GM12873 (cell line): ENCODE data around the gene RB1.

Experiments
- TF ChIP-seq, protein P1 (sequence below): IDR thresholded peaks from 2 replicates; pipeline ENCODE4 v1.5.1; 2012; ENCODE audit warnings: low read depth, mild to moderate bottlenecking, moderate library complexity, low read length, control low read depth; ENCODE audit not compliant: insufficient read depth; ENCODE audit errors: missing control alignments

The RB1 gene

DNA sequence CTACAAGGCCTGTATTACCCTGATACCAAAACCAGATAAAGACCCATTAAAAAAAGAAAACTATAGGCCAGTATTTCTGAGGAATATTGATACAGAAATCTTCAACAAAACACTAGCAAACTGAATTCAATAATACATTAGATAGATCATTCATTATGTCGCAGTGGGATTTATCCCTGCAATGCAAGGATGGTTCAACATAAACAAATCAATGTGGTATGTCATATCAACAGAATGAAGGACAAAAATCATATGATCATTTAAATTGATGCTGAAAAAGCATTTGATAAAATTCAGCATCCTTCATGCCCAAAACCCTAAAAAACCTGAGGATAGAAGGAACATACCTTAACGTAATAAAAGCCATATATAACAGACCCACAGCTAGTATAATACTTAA is 50.0 kb downstream of the RB1 start:
- TF ChIP-seq, protein P1, sequence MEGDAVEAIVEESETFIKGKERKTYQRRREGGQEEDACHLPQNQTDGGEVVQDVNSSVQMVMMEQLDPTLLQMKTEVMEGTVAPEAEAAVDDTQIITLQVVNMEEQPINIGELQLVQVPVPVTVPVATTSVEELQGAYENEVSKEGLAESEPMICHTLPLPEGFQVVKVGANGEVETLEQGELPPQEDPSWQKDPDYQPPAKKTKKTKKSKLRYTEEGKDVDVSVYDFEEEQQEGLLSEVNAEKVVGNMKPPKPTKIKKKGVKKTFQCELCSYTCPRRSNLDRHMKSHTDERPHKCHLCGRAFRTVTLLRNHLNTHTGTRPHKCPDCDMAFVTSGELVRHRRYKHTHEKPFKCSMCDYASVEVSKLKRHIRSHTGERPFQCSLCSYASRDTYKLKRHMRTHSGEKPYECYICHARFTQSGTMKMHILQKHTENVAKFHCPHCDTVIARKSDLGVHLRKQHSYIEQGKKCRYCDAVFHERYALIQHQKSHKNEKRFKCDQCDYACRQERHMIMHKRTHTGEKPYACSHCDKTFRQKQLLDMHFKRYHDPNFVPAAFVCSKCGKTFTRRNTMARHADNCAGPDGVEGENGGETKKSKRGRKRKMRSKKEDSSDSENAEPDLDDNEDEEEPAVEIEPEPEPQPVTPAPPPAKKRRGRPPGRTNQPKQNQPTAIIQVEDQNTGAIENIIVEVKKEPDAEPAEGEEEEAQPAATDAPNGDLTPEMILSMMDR: no peak

DNA sequence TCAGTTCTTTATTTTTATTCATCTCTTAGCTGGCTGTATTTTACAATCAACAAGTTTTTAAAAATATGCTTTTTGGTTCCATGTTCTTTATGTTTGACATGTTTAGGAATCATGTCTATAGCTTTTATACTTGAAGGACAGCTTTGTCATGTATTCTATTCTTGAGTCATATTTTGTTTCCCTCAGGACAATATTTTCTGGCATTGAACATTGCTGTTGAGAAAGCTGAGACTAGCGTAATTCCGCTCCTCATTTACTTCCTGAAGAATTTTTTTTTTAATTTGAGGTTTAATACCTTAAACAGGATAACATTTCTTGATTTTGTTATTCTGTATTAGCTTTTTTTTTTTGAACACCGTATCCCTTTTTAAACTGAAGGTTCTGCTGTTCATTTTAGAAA is 53.2 kb downstream of the RB1 start:
- TF ChIP-seq, protein P1: no peak

DNA sequence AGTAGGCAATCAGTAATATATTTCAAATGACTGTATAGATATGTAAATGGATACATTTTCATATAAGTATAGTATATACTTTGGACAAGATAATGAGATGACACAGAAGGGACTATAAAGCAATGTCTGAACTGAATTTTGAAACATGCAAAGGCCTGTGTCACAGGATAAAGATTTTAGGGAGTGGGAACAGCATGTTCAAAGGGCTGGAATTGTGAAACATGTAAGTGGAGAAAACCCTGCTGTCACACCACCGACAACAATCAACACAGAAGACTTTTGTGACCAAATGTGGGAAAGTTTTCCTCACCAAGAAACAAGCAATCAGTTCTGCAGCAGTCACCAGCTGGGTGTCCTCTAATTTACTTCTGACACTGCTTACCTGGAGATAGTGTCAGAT is 66.4 kb downstream of the RB1 start:
- TF ChIP-seq, protein P1: no peak

DNA sequence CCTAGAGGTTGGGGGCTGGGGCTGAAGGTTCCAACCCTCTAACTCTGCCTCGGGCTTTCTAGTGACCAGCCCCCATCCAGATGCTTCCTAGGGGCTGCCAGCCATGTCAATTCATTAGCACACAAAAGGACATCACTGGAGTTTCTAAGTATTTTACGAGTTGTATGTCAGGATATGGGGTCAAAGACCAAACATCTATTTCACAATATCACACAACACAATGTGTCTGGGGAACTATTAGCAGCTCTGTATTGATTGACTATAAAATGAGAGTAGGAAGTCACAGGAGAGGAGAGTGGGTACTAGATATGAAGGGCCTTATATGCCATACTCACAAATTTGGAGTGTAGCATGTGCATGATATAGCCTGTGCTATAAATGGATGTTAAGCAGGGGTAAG is 67.3 kb downstream of the RB1 start:
- TF ChIP-seq, protein P1: no peak

DNA sequence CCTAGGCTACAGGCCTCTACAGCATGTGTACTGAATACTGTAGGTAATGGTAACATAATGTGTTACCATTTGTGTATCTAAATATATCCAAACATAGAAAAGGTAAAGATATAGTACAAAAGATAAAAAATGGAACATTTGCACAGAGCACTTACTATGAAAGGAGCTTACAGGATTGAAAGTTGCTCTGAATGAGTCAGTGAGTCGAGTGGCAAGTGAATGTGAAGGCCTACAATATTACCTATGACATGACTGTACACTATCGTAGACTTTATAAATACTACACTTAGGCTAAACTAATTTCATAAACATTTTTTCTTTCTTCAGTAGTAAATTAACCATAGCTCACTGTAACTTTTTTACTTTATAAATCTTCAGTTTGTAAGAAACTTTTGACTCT is 74.3 kb downstream of the RB1 start:
- TF ChIP-seq, protein P1: no peak

DNA sequence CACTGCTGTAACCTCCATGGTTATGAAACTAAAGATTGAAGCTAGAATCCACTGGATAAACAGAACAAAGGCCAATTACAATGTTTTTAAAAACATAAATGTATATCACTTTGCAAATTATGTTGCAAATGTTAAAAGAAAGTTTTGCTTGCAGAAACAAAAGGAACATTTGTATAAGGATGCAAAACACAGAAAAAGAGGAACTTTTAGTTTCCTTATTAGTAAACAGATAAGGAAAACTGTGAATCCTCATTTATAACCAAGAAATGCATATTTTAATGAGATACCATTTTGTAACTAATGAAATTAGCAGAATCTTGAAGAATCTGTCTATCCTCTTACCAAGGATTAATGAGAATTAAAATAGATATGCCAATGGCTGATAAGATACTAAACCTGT is 77.0 kb downstream of the RB1 start:
- TF ChIP-seq, protein P1: no peak

DNA sequence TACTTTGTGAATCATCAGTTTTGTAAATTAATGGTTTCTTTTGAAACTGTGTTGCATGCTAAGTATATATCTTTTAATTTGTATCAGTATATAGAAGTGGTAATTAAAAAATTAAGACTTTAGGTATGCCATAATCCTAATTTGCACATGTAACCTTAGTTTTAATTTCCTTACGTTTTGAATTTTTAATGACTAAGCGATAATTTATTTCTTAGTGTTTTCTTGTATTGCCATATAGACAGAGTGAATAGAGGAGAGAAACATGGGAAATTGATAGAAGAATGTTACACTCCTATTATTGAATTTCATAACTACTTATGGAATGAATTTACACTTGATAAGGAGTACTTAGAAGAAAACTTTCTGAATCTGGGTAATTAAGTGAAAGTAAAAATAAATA is 79.8 kb downstream of the RB1 start:
- TF ChIP-seq, protein P1: no peak
